K562 (cell line): ENCODE data around the gene MEIS2. TPM values are rescaled to one million over a fixed set of nuclear protein-coding genes. Genes with fewer than 3 reads are reported as not detected.

ENCODE experiments used
- EZH2 ChIP-seq: IDR thresholded peaks from 2 replicates; pipeline ENCODE4 v1.6.1; 2012; ENCODE audit warnings: low read depth, mild to moderate bottlenecking, inconsistent platforms, low read length, borderline replicate concordance
- GTF2A2 ChIP-seq: IDR thresholded peaks from 2 replicates; pipeline ENCODE4 v1.6.1; 2016; ENCODE audit warnings: mild to moderate bottlenecking, missing genetic modification characterization, missing compliant biosample characterization
- NRF1 ChIP-seq, 2 experiments: fragments of 450-650 bp; IDR thresholded peaks in 1 of 2; conservative IDR thresholded peaks in 1 of 2; 2 replicates each; pipeline ENCODE4 v1.6.1; 2014; ENCODE audit warnings: mild to moderate bottlenecking in 2 of 2
- REST ChIP-seq, 2 experiments: fragments of 450-650 bp; formaldehyde crosslinking in 1 of 2; IDR thresholded peaks; 2 replicates each; pipeline versions ENCODE4 v1.4.0 to v1.6.1; 2014 to 2020; ENCODE audit warnings: mild to moderate bottlenecking in 2 of 2, borderline replicate concordance in 1 of 2, low read depth in 1 of 2
- polyA plus RNA-seq, 8 experiments: library from polyadenylated mRNA; depleted of rRNA in 4 of 8; stranded (reverse) in 5 of 8; unstranded in 3 of 8; fragments of >200 nt; fragmentation: Nextera tagmentation in 2 of 8; fragmentation: Illumina TruSeq in 1 of 8; extraction: Ambion mirVana in 2 of 8; extraction: Trizol in 1 of 8; gene quantifications; 2 replicates each; pipeline versions ENCODE4 v1.2.1 to v1.2.3, GENCODE V29; 2011 to 2014; ENCODE audit warnings: inconsistent platforms in 1 of 8, missing spikeins in 1 of 8
- total RNA-seq, 7 experiments: library from RNA; depleted of rRNA in 6 of 7; stranded (reverse); fragments of >200 nt in 6 of 7; fragmentation: Illumina TruSeq in 2 of 7; extraction: Trizol in 2 of 7; gene quantifications; 2 replicates each; pipeline versions ENCODE4 v1.2.1 to v1.2.3, GENCODE V29; 2011 to 2021; ENCODE audit warnings: low replicate concordance in 1 of 7

MEIS2 gene
- total and polyA plus RNA-seq, 9 of the 15 experiments (the other 6 are each of a cell fraction or from before 2014, with no cell fraction given): 7.5 to 64.2 (median 22.3) TPM

- TF ChIP-seq REST (IDR thresholded peaks at IDR 0.05; ENCODE audit: borderline replicate concordance) (no peak), REST (CRISPR knock-in tag; IDR thresholded peaks at IDR 0.05; ENCODE audit: low read depth) (no peak), EZH2 (no peak), NRF1 (conservative IDR thresholded peaks at IDR 0.05 in 1 of 2, IDR thresholded peaks at IDR 0.05 in 1 of 2) (no peak), GTF2A2 (tag) (no peak)
Observed at GRCh38 chr15:36907295-36907694, 193.1 kb downstream of the MEIS2 start (continued).
